ENCODE data around the gene CAPN9.

- TF ChIP-seq GATA3 (IDR thresholded peaks at IDR 0.05; ENCODE audit: low read depth, low read length) (no peak), GATA2 (IDR thresholded peaks at IDR 0.05; ENCODE audit: low read depth, low read length) (no peak)
These were observed 101.0 kb downstream of the CAPN9 start for GRCh38 chr1:230848235-230848634.
